ENCODE measurements around the gene SOCS7.

DNA sequence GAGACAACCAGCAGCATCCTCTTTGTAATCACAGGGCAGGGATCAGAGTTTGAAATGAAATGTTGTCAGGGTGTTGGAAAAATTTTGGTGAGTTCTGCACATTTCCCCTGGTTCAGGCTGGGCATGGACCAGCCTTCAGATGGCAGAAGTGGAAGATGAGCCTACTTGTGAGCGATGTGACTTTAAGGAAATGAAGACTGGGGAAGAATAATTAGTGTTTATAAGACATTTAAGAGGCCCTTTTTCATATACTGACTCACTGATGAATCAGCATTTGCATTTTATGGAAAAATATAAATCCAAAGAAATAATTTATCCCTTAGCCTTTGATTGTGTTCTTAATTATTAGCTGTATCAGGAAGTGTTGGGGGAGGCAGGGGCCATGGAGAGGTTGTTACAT is 28.7 kb upstream of the SOCS7 start:
- TF ChIP-seq, protein P1, sequence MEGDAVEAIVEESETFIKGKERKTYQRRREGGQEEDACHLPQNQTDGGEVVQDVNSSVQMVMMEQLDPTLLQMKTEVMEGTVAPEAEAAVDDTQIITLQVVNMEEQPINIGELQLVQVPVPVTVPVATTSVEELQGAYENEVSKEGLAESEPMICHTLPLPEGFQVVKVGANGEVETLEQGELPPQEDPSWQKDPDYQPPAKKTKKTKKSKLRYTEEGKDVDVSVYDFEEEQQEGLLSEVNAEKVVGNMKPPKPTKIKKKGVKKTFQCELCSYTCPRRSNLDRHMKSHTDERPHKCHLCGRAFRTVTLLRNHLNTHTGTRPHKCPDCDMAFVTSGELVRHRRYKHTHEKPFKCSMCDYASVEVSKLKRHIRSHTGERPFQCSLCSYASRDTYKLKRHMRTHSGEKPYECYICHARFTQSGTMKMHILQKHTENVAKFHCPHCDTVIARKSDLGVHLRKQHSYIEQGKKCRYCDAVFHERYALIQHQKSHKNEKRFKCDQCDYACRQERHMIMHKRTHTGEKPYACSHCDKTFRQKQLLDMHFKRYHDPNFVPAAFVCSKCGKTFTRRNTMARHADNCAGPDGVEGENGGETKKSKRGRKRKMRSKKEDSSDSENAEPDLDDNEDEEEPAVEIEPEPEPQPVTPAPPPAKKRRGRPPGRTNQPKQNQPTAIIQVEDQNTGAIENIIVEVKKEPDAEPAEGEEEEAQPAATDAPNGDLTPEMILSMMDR (IDR thresholded peaks at IDR 0.05), result no peak
- TF ChIP-seq EZH2 (IDR thresholded peaks at IDR 0.05; ENCODE audit: borderline replicate concordance, insufficient read depth, low read depth, low read length, poor library complexity, severe bottlenecking), result no peak
